Measurements from ENCODE around the gene DENND1A. TPM values are rescaled to one million over a fixed set of nuclear protein-coding genes. Genes with fewer than 3 reads are reported as not detected.
A peak's percentile ranks its signal among the peaks of the same experiment; 100 is the strongest.

DENND1A gene
- total and polyA plus RNA-seq, 2 experiments from 2014 or later = 13.1 to 28.7 TPM

DNA sequence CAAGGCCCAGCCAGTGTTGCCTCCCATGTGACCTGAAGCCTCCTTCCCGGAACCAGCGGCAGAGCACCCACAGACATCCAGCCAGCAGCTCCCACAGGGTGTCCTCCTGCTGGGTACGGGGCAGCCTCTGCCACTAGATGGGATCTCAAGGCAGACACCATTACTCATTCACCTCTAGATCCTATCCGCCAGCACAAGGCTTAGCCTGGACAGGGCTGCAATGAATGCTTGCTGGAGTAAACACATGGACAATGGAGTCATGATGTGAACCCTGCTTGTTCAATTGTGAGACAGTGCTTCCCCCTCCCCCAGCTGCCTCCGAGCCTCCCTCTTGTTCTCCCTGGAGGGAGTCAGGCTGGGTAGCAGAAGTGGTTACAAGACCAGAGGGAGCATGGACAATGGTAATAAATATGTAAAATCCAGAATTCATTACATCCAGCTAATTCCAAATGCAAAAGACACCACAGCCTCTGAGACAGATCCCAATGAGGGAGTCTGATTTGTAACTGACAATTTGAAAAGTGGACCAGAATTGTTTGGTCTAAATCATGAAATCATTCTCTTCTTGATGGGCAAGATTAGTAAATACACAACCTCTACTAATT lies 441.9 kb downstream of the DENND1A start:
- no peaks in the 10 kb centered on the region for H3K27me3 ChIP-seq (ENCODE audit: insufficient read depth)
- H2AFZ ChIP-seq = no peak overlapping the region
- peaks cover 3% of the 10 kb centered on the region for H3K27me3 Mint-ChIP-seq (ENCODE audit: insufficient read depth, low read depth, poor library complexity)
- H3K9me3 Mint-ChIP-seq = no peaks in the 10 kb centered on the region; the same call in 2 of the 3 replicates
- H3K36me3 ChIP-seq (ENCODE audit: insufficient read depth) = no peaks in the 10 kb centered on the region
- peaks cover 8% of the 10 kb centered on the region for H3K4me1 ChIP-seq (ENCODE audit: insufficient read depth)
- no peaks in the 10 kb centered on the region for H3K36me3 Mint-ChIP-seq (ENCODE audit: low read depth)
- no peak overlapping the region for H3K4me3 Mint-ChIP-seq
- peaks cover 26% of the 10 kb centered on the region for H3K4me1 Mint-ChIP-seq
- DNase-seq (ENCODE audit: low spot score) (no peak), ATAC-seq (no peak)
- no peak overlapping the region for H3K27ac ChIP-seq (ENCODE audit: low read depth)
- no peaks in the 10 kb centered on the region; the same call in 1 of the 2 replicates for H3K9me2 ChIP-seq (ENCODE audit: insufficient read depth)
- 0 out of 2 replicates have a peak overlapping the region, but pooled peaks have one; percentile 54 for H3K27ac Mint-ChIP-seq
- no peak overlapping the region for H3K4me3 ChIP-seq
- H3K79me2 ChIP-seq (replicated peaks; ENCODE audit: insufficient read depth) = no peaks in the 10 kb centered on the region
- no peaks in the 10 kb centered on the region for H4K20me1 ChIP-seq (replicated peaks; ENCODE audit: insufficient read depth)
- TF ChIP-seq EZH2 (IDR thresholded peaks at IDR 0.05; ENCODE audit: low read depth, unreplicated experiment) (no peak), EZH2phosphoT487 (IDR thresholded peaks at IDR 0.05; ENCODE audit: unreplicated experiment) (no peak), ZNF331 (CRISPR knock-in tag; IDR thresholded peaks at IDR 0.05; ENCODE audit: low read depth) (no peak), NANOG (IDR thresholded peaks at IDR 0.05; ENCODE audit: borderline replicate concordance) (no peak), CREB1 (CRISPR knock-in tag; IDR thresholded peaks at IDR 0.05; ENCODE audit: low read depth) (no peak), ZNF114 (CRISPR knock-in tag; IDR thresholded peaks at IDR 0.05) (no peak), POLR2AphosphoS5 (IDR thresholded peaks at IDR 0.05; ENCODE audit: low read depth) (no peak), STAT1 (IDR thresholded peaks at IDR 0.05; ENCODE audit: unreplicated experiment) (no peak), JUNB (IDR thresholded peaks at IDR 0.05; ENCODE audit: unreplicated experiment) (no peak)
- TF ChIP-seq, protein P1, sequence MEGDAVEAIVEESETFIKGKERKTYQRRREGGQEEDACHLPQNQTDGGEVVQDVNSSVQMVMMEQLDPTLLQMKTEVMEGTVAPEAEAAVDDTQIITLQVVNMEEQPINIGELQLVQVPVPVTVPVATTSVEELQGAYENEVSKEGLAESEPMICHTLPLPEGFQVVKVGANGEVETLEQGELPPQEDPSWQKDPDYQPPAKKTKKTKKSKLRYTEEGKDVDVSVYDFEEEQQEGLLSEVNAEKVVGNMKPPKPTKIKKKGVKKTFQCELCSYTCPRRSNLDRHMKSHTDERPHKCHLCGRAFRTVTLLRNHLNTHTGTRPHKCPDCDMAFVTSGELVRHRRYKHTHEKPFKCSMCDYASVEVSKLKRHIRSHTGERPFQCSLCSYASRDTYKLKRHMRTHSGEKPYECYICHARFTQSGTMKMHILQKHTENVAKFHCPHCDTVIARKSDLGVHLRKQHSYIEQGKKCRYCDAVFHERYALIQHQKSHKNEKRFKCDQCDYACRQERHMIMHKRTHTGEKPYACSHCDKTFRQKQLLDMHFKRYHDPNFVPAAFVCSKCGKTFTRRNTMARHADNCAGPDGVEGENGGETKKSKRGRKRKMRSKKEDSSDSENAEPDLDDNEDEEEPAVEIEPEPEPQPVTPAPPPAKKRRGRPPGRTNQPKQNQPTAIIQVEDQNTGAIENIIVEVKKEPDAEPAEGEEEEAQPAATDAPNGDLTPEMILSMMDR (conservative IDR thresholded peaks at IDR 0.05; ENCODE audit: low read depth in 2 of 2) = no peak
- TF ChIP-seq, protein P2, sequence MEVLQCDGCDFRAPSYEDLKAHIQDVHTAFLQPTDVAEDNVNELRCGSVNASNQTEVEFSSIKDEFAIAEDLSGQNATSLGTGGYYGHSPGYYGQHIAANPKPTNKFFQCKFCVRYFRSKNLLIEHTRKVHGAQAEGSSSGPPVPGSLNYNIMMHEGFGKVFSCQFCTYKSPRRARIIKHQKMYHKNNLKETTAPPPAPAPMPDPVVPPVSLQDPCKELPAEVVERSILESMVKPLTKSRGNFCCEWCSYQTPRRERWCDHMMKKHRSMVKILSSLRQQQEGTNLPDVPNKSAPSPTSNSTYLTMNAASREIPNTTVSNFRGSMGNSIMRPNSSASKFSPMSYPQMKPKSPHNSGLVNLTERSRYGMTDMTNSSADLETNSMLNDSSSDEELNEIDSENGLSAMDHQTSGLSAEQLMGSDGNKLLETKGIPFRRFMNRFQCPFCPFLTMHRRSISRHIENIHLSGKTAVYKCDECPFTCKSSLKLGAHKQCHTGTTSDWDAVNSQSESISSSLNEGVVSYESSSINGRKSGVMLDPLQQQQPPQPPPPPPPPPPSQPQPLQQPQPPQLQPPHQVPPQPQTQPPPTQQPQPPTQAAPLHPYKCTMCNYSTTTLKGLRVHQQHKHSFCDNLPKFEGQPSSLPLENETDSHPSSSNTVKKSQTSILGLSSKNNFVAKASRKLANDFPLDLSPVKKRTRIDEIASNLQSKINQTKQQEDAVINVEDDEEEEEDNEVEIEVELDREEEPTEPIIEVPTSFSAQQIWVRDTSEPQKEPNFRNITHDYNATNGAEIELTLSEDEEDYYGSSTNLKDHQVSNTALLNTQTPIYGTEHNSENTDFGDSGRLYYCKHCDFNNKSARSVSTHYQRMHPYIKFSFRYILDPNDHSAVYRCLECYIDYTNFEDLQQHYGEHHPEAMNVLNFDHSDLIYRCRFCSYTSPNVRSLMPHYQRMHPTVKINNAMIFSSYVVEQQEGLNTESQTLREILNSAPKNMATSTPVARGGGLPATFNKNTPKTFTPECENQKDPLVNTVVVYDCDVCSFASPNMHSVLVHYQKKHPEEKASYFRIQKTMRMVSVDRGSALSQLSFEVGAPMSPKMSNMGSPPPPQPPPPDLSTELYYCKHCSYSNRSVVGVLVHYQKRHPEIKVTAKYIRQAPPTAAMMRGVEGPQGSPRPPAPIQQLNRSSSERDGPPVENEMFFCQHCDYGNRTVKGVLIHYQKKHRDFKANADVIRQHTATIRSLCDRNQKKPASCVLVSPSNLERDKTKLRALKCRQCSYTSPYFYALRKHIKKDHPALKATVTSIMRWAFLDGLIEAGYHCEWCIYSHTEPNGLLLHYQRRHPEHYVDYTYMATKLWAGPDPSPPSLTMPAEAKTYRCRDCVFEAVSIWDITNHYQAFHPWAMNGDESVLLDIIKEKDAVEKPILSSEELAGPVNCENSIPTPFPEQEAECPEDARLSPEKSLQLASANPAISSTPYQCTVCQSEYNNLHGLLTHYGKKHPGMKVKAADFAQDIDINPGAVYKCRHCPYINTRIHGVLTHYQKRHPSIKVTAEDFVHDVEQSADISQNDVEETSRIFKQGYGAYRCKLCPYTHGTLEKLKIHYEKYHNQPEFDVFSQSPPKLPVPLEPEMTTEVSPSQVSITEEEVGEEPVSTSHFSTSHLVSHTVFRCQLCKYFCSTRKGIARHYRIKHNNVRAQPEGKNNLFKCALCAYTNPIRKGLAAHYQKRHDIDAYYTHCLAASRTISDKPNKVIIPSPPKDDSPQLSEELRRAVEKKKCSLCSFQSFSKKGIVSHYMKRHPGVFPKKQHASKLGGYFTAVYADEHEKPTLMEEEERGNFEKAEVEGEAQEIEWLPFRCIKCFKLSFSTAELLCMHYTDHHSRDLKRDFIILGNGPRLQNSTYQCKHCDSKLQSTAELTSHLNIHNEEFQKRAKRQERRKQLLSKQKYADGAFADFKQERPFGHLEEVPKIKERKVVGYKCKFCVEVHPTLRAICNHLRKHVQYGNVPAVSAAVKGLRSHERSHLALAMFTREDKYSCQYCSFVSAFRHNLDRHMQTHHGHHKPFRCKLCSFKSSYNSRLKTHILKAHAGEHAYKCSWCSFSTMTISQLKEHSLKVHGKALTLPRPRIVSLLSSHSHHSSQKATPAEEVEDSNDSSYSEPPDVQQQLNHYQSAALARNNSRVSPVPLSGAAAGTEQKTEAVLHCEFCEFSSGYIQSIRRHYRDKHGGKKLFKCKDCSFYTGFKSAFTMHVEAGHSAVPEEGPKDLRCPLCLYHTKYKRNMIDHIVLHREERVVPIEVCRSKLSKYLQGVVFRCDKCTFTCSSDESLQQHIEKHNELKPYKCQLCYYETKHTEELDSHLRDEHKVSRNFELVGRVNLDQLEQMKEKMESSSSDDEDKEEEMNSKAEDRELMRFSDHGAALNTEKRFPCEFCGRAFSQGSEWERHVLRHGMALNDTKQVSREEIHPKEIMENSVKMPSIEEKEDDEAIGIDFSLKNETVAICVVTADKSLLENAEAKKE (CRISPR knock-in tag; IDR thresholded peaks at IDR 0.05) = no peak
- TF ChIP-seq, protein P3, sequence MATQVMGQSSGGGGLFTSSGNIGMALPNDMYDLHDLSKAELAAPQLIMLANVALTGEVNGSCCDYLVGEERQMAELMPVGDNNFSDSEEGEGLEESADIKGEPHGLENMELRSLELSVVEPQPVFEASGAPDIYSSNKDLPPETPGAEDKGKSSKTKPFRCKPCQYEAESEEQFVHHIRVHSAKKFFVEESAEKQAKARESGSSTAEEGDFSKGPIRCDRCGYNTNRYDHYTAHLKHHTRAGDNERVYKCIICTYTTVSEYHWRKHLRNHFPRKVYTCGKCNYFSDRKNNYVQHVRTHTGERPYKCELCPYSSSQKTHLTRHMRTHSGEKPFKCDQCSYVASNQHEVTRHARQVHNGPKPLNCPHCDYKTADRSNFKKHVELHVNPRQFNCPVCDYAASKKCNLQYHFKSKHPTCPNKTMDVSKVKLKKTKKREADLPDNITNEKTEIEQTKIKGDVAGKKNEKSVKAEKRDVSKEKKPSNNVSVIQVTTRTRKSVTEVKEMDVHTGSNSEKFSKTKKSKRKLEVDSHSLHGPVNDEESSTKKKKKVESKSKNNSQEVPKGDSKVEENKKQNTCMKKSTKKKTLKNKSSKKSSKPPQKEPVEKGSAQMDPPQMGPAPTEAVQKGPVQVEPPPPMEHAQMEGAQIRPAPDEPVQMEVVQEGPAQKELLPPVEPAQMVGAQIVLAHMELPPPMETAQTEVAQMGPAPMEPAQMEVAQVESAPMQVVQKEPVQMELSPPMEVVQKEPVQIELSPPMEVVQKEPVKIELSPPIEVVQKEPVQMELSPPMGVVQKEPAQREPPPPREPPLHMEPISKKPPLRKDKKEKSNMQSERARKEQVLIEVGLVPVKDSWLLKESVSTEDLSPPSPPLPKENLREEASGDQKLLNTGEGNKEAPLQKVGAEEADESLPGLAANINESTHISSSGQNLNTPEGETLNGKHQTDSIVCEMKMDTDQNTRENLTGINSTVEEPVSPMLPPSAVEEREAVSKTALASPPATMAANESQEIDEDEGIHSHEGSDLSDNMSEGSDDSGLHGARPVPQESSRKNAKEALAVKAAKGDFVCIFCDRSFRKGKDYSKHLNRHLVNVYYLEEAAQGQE (IDR thresholded peaks at IDR 0.05; ENCODE audit: unreplicated experiment) = no peak
- TF ChIP-seq, protein P4, sequence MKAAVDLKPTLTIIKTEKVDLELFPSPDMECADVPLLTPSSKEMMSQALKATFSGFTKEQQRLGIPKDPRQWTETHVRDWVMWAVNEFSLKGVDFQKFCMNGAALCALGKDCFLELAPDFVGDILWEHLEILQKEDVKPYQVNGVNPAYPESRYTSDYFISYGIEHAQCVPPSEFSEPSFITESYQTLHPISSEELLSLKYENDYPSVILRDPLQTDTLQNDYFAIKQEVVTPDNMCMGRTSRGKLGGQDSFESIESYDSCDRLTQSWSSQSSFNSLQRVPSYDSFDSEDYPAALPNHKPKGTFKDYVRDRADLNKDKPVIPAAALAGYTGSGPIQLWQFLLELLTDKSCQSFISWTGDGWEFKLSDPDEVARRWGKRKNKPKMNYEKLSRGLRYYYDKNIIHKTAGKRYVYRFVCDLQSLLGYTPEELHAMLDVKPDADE (IDR thresholded peaks at IDR 0.05) = no peak
- H3F3A ChIP-seq (replicated peaks; ENCODE audit: low read depth) = no peaks in the 10 kb centered on the region
- no peak overlapping the region for H3K4me2 ChIP-seq
